Thyroid gland (tissue), 4 donors: ENCODE results near the gene CASP3. TPM values are rescaled to one million over a fixed set of nuclear protein-coding genes. Genes with fewer than 3 reads are reported as not detected.

Source experiments
- DNase-seq, 2 donors: peaks; one replicate each; pipeline ENCODE4 v3.0.0-alpha.2; 2019
- H3K27ac ChIP-seq, 3 donors: fragments of 200-600 bp; sonication (generic); 1 replicate in 2 of 3; 2 replicates in 1 of 3; pipeline ENCODE4 v1.5.1; 2016 to 2019; ENCODE audit warnings: mild to moderate bottlenecking in 1 of 3, moderate library complexity in 1 of 3
- H3K27me3 ChIP-seq: fragments of 200-600 bp; sonication (generic); one replicate; pipeline ENCODE4 v1.5.1; 2019
- H3K36me3 ChIP-seq, 2 donors: fragments of 200-600 bp; sonication (generic); one replicate each; pipeline ENCODE4 v1.5.1; 2016 to 2019
- H3K4me1 ChIP-seq, 2 donors: fragments of 200-600 bp; sonication (generic); one replicate each; pipeline ENCODE4 v1.5.1; 2017 to 2019
- H3K4me3 ChIP-seq, 3 donors: fragments of 200-600 bp; sonication (generic); replicated peaks in 1 of 3; 1 replicate in 2 of 3; 2 replicates in 1 of 3; pipeline ENCODE4 v1.5.1; 2016; ENCODE audit warnings: mild to moderate bottlenecking in 1 of 3
- H3K9me3 ChIP-seq: fragments of 200-600 bp; sonication (generic); one replicate; pipeline ENCODE4 v1.5.1; 2017
- CTCF ChIP-seq, 6 experiments: fragments of 200-600 bp in 3 of 6; fragments of 450-650 bp in 3 of 6; sonication (generic) in 3 of 6; IDR thresholded peaks; one replicate each; pipeline ENCODE4 v1.5.1; 2016 to 2019; ENCODE audit warnings: antibody characterized with exemption in 6 of 6, mild to moderate bottlenecking in 2 of 6, inconsistent platforms in 1 of 6, moderate library complexity in 1 of 6
- POLR2A ChIP-seq, 2 donors: fragments of 450-650 bp; IDR thresholded peaks; one replicate each; pipeline ENCODE4 v1.6.1; 2017; ENCODE audit warnings: antibody characterized with exemption in 2 of 2, mild to moderate bottlenecking in 2 of 2, moderate library complexity in 1 of 2
- WGBS, 2 donors: methylation state at CpG; one replicate each; pipeline ENCODE4 v1.1.5; 2017; 5-methylcytosine and 5-hydroxymethylcytosine counted together
- intact Hi-C: fragments of 100-400 bp; cut with DNase I; formaldehyde crosslinking; loops from one replicate; pipeline ENCODE4 v1.15.1; 2023
- total RNA-seq, 4 donors: library from RNA; depleted of rRNA; stranded (reverse); fragments of >200 nt; gene quantifications; one replicate each; pipeline ENCODE4 v1.2.3, GENCODE V29; 2016

CASP3 gene
- total RNA-seq, 4 donors from 2014 or later, result 10.1 to 23.6 (median 15.7) TPM

DNA sequence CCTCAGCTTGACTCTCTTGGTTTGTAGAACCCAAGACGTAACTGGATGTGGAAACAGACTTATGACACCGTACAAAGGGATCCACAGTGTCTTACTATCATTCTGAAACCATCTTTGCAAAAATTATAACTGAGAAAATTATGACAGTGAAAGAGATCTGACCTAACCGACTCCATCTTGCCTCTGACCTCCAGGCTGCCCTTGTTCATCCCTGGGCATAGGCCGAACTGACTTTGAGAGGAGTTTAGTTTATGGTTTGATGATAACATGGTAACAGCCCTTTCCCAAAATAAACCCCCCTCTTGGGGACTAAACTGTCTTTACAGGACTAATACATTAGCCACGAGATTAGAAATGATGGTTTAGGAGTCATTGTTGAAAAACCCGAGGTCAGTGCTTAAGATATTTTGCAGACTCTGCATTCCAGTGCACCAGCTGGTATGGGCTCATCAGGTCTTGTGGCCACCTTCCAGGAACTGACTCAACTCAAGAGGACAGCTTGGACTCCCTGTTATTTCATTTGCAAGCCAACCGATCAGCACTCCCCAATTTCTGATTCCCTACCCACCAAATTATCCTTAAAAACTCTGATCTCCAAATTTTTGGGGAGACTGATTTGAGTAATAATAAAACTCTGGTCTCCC is 49.6 kb downstream of the CASP3 start:
- H3K36me3 ChIP-seq, result no peaks in the 10 kb centered on the region

GRCh38 chr4:184598753-184599491 is 50.3 kb downstream of the CASP3 start:
- TF ChIP-seq CTCF (IDR thresholded peaks at IDR 0.05), result no peak
- no peak for TF ChIP-seq POLR2A (IDR thresholded peaks at IDR 0.05)
- no peaks in the 10 kb centered on the region for H3K4me1 ChIP-seq
- intact Hi-C loops, result no loop called here
- no peak overlapping the region for H3K27ac ChIP-seq
- WGBS, 2 donors, result 72 to 82% methylated on average over 12 of the region's 12 CpGs
- no peaks in the 10 kb centered on the region for H3K36me3 ChIP-seq
- H3K4me3 ChIP-seq, result no peak overlapping the region
- no peak for DNase-seq
- no peaks in the 10 kb centered on the region for H3K27me3 ChIP-seq
- H3K9me3 ChIP-seq, result no peaks in the 10 kb centered on the region

More for the DNA sequence above, 49.6 kb downstream of the CASP3 start:
- no peaks in the 10 kb centered on the region for H3K27me3 ChIP-seq
- no peak for DNase-seq
- no peak overlapping the region for H3K27ac ChIP-seq
- H3K4me3 ChIP-seq, result no peak overlapping the region
- H3K4me1 ChIP-seq, result no peaks in the 10 kb centered on the region
- 86 to 89% methylated on average over 7 of the region's 7 CpGs for WGBS, 2 donors
- H3K9me3 ChIP-seq, result no peaks in the 10 kb centered on the region
- intact Hi-C loops, result no loop called here
- no peak for TF ChIP-seq POLR2A (IDR thresholded peaks at IDR 0.05)

DNA sequence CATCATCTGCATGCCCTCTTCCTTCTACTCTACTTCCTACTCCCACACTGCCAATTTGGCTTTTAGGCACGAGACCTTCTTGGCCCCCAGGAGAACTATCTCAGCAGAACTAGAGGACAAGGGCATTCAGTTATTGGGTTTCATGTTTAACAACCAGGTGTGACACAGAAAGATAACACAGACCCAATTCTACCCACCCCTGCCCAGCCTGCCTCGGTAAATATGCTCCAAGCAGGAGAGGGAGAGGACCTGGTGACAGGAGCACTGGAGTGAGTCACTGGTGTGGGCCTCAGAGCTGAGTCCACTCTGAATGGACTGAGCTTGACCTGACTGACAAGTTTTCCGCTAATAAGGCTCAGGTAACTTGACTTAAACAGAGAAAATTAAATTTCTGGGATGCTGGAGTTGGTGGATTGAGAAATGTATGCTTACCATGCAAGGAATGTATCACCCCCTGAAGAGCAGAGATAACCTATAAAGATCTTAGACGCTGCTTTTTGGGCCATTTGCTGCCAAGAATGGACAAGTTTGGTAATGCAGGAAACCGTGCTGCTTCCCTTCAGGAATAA is 52.5 kb downstream of the CASP3 start:
- TF ChIP-seq POLR2A (IDR thresholded peaks at IDR 0.05) (no peak), CTCF (IDR thresholded peaks at IDR 0.05) (no peak)
- H3K27ac ChIP-seq, result no peak overlapping the region
- H3K4me1 ChIP-seq, result no peaks in the 10 kb centered on the region
- H3K4me3 ChIP-seq, result no peak overlapping the region
- intact Hi-C loops, result no loop called here
- WGBS, 2 donors, result 64 to 76% methylated on average over 5 of the region's 5 CpGs
- no peaks in the 10 kb centered on the region for H3K9me3 ChIP-seq
- H3K36me3 ChIP-seq, result no peaks in the 10 kb centered on the region
- DNase-seq, result no peak
- no peaks in the 10 kb centered on the region for H3K27me3 ChIP-seq

GRCh38 chr4:184596044-184596616 is 53.1 kb downstream of the CASP3 start:
- H3K9me3 ChIP-seq, result no peaks in the 10 kb centered on the region
- intact Hi-C loops, result no loop called here
- WGBS, 2 donors, result 80 to 84% methylated on average over 8 of the region's 8 CpGs
- no peaks in the 10 kb centered on the region for H3K4me1 ChIP-seq
- no peak overlapping the region for H3K4me3 ChIP-seq
- TF ChIP-seq POLR2A (IDR thresholded peaks at IDR 0.05) (no peak), CTCF (IDR thresholded peaks at IDR 0.05) (no peak)
- no peaks in the 10 kb centered on the region for H3K27me3 ChIP-seq
- DNase-seq, result no peak
- H3K27ac ChIP-seq, result no peak overlapping the region
- no peaks in the 10 kb centered on the region for H3K36me3 ChIP-seq

GRCh38 chr4:184595430-184595829 is 53.8 kb downstream of the CASP3 start:
- intact Hi-C loops, result no loop called here
- H3K27me3 ChIP-seq, result no peaks in the 10 kb centered on the region
- TF ChIP-seq POLR2A (IDR thresholded peaks at IDR 0.05), result no peak
- TF ChIP-seq CTCF (IDR thresholded peaks at IDR 0.05), result no peak
- 92 to 96% methylated on average over 5 of the region's 5 CpGs for WGBS, 2 donors
- no peak overlapping the region for H3K27ac ChIP-seq
- H3K36me3 ChIP-seq, result no peaks in the 10 kb centered on the region
- no peak overlapping the region for H3K4me3 ChIP-seq
- H3K9me3 ChIP-seq, result no peaks in the 10 kb centered on the region
- H3K4me1 ChIP-seq, result no peaks in the 10 kb centered on the region
- DNase-seq, result no peak
